Measurements from ENCODE around the gene NRG2. TPM values are rescaled to one million over a fixed set of nuclear protein-coding genes. Genes with fewer than 3 reads are reported as not detected.

NRG2 gene
- total and polyA plus RNA-seq, 2 of the 4 experiments (the other 2 are of a cell fraction): 0.18 TPM; not detected in 1

DNA sequence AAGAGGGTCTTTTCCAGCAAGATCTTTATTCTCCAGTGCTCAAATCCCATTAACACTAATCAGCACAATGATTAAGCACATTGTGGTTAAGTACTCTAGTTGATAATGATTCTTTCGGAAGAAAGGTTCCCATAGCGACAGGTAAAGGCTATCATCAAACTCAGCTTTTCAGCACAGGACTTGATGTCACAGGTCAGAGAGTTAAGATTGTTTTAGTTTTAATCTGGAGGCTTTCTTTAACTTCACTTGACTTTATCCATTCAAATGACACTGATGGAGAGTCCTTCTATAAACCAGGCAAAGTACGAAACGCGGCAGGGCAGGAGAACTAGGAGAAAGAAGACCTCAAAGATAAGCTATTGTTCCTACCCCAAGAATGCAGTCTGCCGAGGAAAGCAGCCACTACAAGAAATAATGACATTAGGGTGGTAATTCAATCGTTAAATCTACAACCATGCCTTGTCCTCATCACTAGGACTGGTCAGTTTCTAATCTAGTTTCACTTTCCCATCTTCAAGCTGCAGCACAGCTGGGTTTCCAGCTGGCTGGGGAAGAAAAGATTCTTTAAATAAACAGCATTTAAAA lies 4.6 kb downstream of the NRG2 start:
- peak overlapping the region; percentile 100 for H3K4me2 ChIP-seq (ENCODE audit: low read depth, low read length)
- H3K79me1 ChIP-seq (ENCODE audit: low read depth in 1 of 2, low read length in 2 of 2): no peaks in the 10 kb centered on the region
- H3K14ac ChIP-seq (replicated peaks; ENCODE audit: low read depth, low read length): no peak overlapping the region; the same call in 1 of the 2 replicates
- H4K20me1 ChIP-seq (ENCODE audit: insufficient read depth, low read length): no peaks in the 10 kb centered on the region
- peak overlapping the region; percentile 42; the same call in 1 of the 2 replicates for H4K5ac ChIP-seq (ENCODE audit: low read depth, low read length)
- peak overlapping the region; percentile 53 for H2AFZ ChIP-seq (replicated peaks; ENCODE audit: low read length, poor library complexity)
- in situ Hi-C loops (cut with MboI; ENCODE audit: low sequenced_read_pairs): no loop called here
- POLR2A ChIA-PET (ENCODE audit: unreplicated experiment): no interaction called here
- peak overlapping the region; percentile 100 for H3K4me3 ChIP-seq (ENCODE audit: insufficient read depth, low read depth, low read length)
- no peak overlapping the region for H2AK9ac ChIP-seq (replicated peaks; ENCODE audit: low read depth, low read length, poor library complexity)
- H3K4me1 ChIP-seq (ENCODE audit: control insufficient read depth, insufficient read depth, low read length): no peaks in the 10 kb centered on the region; the same call in 1 of the 2 replicates
- peak overlapping the region; percentile 64; the same call in 1 of the 2 replicates for H3K9ac ChIP-seq (ENCODE audit: low read depth, low read length)
- H3K27me3 ChIP-seq (ENCODE audit: control insufficient read depth, insufficient read depth, low read length): peaks cover 31% of the 10 kb centered on the region
- ATAC-seq (ENCODE audit: low read depth) (peak; percentile 45; the same call in 1 of the 2 replicates), DNase-seq (peak; percentile 50)
- no peak overlapping the region for H2AK5ac ChIP-seq (ENCODE audit: low read depth, low read length)
- no peak overlapping the region for H4K8ac ChIP-seq (ENCODE audit: low read depth in 2 of 2, low read length in 2 of 2)
- no peak overlapping the region for H3K56ac ChIP-seq (ENCODE audit: extremely low read depth, insufficient read depth, low read length)
- TF ChIP-seq RCOR1 (IDR thresholded peaks at IDR 0.05; ENCODE audit: insufficient replicate concordance, low read length) (no peak), CHD1 (IDR thresholded peaks at IDR 0.05; ENCODE audit: low read depth, low read length) (no peak), POLR2A (IDR thresholded peaks at IDR 0.05; ENCODE audit: low read depth, low read length) (no peak), MXI1 (IDR thresholded peaks at IDR 0.05; ENCODE audit: borderline replicate concordance, low read depth, low read length) (no peak), CEBPB (IDR thresholded peaks at IDR 0.05; ENCODE audit: low read depth, low read length) (no peak), FOS (IDR thresholded peaks at IDR 0.05; ENCODE audit: low read depth, low read length) (no peak), MAZ (IDR thresholded peaks at IDR 0.05; ENCODE audit: borderline replicate concordance, low read depth, low read length) (no peak)
- TF ChIP-seq, protein P1, sequence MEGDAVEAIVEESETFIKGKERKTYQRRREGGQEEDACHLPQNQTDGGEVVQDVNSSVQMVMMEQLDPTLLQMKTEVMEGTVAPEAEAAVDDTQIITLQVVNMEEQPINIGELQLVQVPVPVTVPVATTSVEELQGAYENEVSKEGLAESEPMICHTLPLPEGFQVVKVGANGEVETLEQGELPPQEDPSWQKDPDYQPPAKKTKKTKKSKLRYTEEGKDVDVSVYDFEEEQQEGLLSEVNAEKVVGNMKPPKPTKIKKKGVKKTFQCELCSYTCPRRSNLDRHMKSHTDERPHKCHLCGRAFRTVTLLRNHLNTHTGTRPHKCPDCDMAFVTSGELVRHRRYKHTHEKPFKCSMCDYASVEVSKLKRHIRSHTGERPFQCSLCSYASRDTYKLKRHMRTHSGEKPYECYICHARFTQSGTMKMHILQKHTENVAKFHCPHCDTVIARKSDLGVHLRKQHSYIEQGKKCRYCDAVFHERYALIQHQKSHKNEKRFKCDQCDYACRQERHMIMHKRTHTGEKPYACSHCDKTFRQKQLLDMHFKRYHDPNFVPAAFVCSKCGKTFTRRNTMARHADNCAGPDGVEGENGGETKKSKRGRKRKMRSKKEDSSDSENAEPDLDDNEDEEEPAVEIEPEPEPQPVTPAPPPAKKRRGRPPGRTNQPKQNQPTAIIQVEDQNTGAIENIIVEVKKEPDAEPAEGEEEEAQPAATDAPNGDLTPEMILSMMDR (conservative IDR thresholded peaks at IDR 0.05; ENCODE audit: low read depth, low read length): no peak
- TF ChIP-seq, protein P2, sequence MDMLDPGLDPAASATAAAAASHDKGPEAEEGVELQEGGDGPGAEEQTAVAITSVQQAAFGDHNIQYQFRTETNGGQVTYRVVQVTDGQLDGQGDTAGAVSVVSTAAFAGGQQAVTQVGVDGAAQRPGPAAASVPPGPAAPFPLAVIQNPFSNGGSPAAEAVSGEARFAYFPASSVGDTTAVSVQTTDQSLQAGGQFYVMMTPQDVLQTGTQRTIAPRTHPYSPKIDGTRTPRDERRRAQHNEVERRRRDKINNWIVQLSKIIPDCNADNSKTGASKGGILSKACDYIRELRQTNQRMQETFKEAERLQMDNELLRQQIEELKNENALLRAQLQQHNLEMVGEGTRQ (IDR thresholded peaks at IDR 0.05; ENCODE audit: low read depth, low read length): no peak
- TF ChIP-seq, protein P3, sequence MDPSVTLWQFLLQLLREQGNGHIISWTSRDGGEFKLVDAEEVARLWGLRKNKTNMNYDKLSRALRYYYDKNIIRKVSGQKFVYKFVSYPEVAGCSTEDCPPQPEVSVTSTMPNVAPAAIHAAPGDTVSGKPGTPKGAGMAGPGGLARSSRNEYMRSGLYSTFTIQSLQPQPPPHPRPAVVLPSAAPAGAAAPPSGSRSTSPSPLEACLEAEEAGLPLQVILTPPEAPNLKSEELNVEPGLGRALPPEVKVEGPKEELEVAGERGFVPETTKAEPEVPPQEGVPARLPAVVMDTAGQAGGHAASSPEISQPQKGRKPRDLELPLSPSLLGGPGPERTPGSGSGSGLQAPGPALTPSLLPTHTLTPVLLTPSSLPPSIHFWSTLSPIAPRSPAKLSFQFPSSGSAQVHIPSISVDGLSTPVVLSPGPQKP (IDR thresholded peaks at IDR 0.05; ENCODE audit: borderline replicate concordance, low read depth, low read length): no peak
- no peak overlapping the region for H2BK20ac ChIP-seq (ENCODE audit: low read depth, low read length)
- no peak overlapping the region for H2BK120ac ChIP-seq (ENCODE audit: low read depth, low read length)
- H4K91ac ChIP-seq (ENCODE audit: insufficient read depth, low read depth, low read length): no peak overlapping the region
- BruUV-seq (replicated peaks): no TSS peak
- no peak overlapping the region for H2BK15ac ChIP-seq (ENCODE audit: low read depth, low read length)
- CTCF ChIA-PET: no interaction called here
- no peak overlapping the region for H3K27ac ChIP-seq (ENCODE audit: insufficient read depth, low read length)
- no CpG with 5 or more reads among the region's 7 CpGs for WGBS, 2 experiments (ENCODE audit: extremely low coverage in 2 of 2, insufficient read length in 1 of 2)
- 0 out of 2 replicates have a peak overlapping the region, but pooled peaks have one; percentile 29 for H3K18ac ChIP-seq (ENCODE audit: low read depth, low read length)
- no peaks in the 10 kb centered on the region for H3K9me1 ChIP-seq (ENCODE audit: insufficient read depth, low read length)
- H3K23ac ChIP-seq (ENCODE audit: low read depth, low read length): no peak overlapping the region
- no peaks in the 10 kb centered on the region for H3K9me3 ChIP-seq (ENCODE audit: control insufficient read depth, insufficient read depth, low read length)
- no peaks in the 10 kb centered on the region for H3K36me3 ChIP-seq (ENCODE audit: control insufficient read depth, insufficient read depth, low read length)
- dilution Hi-C loops (cut with HindIII; ENCODE audit: low sequenced_read_pairs, unreplicated experiment): no loop called here
- no peak overlapping the region for H3K4ac ChIP-seq (ENCODE audit: low read depth, low read length)
- intact Hi-C loops (cut with micrococcal nuclease): no loop called here
- no peak overlapping the region for H2BK5ac ChIP-seq (ENCODE audit: low read depth, low read length, poor library complexity, severe bottlenecking)

Measured in IMR-90 (cell line).